WTC11 (cell line): Measurements from ENCODE around the gene AFF2.

ENCODE experiments used
- MXD4 ChIP-seq: fragments of 250-450 bp; sonication (Bioruptor Pico); IDR thresholded peaks from 2 replicates; pipeline ENCODE4 v1.8.0; 2021; ENCODE audit warnings: mild to moderate bottlenecking, moderate library complexity, borderline replicate concordance
- PREB ChIP-seq: sonication (generic); formaldehyde crosslinking; IDR thresholded peaks from 2 replicates; pipeline ENCODE4 v1.8.1; 2022; ENCODE audit warnings: mild to moderate bottlenecking, missing genetic modification reagents, moderate library complexity, borderline replicate concordance
- ZBTB43 ChIP-seq: sonication (generic); formaldehyde crosslinking; IDR thresholded peaks from 2 replicates; pipeline ENCODE4 v1.8.1; 2023; ENCODE audit warnings: mild to moderate bottlenecking, missing genetic modification reagents

DNA sequence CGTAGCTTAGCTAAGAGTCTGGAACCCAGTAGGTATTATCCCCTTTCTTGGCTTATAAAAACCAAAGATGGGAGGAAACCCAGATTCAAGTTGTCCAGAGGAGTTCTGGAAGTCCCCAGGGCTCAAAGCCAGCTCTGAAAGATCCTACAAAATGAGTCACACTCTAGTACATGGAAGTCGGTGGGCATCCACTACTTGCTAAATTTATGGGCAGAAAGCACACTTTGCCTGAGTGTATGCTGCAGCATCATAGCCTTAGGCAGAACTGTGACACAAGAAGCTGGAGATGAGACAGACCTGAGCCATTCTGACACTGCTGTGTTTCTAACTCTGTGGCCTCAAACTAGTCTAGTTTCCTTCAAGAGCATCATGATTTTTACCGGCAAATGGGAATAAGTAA is 429.3 kb downstream of the AFF2 start:
- no peak for TF ChIP-seq PREB
- TF ChIP-seq ZBTB43 = no peak
- TF ChIP-seq MXD4 (CRISPR knock-in tag) = no peak
